H1 (cell line): Measurements from ENCODE around the gene LCN10. TPM values are rescaled to one million over a fixed set of nuclear protein-coding genes. Genes with fewer than 3 reads are reported as not detected.

Experiments
- ASH2L ChIP-seq: fragments of 200-600, 300-600 bp; sonication (generic); IDR thresholded peaks from one replicate; pipeline ENCODE4 v1.7.1; 2017; ENCODE audit warnings: low read length
- CTBP2 ChIP-seq: IDR thresholded peaks from 2 replicates; pipeline ENCODE4 v1.7.0; 2011; ENCODE audit warnings: borderline replicate concordance, mild to moderate bottlenecking, moderate library complexity, mixed read lengths, low read length; ENCODE audit not compliant: insufficient read depth, insufficient read length
- polyA plus RNA-seq, 7 experiments: library from polyadenylated mRNA; depleted of rRNA in 3 of 7; stranded (reverse) in 5 of 7; unstranded in 2 of 7; fragments of >200 nt in 5 of 7; fragments of 200-250 nt in 2 of 7; gene quantifications; 1 replicate in 5 of 7; 2 replicates in 1 of 7; 4 replicates in 1 of 7; pipeline versions ENCODE4 v1.2.1 to v1.2.3, GENCODE V29; 2011 to 2013; ENCODE audit warnings: missing spikeins in 2 of 7, mixed read lengths in 2 of 7
- total RNA-seq: library from RNA; stranded (reverse); fragmentation: NEBNext Ultra II Directional; extraction: Animal tissue kit (Norgen Biotek cat#: 25700); gene quantifications from 2 replicates; pipeline ENCODE4 v1.2.1, GENCODE V29; 2021
- TF ChIP-seq, protein P1 (sequence below): IDR thresholded peaks from 2 replicates; pipeline ENCODE4 v1.6.1; 2012; ENCODE audit warnings: inconsistent platforms

Gene LCN10
- total and polyA plus RNA-seq, 2 of the 8 experiments (the other 6 are each of a cell fraction or from before 2014, with no cell fraction given), result 2.6 to 2.8 TPM

- TF ChIP-seq, protein P1, sequence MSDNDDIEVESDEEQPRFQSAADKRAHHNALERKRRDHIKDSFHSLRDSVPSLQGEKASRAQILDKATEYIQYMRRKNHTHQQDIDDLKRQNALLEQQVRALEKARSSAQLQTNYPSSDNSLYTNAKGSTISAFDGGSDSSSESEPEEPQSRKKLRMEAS, result no peak
- no peak for TF ChIP-seq CTBP2
- TF ChIP-seq ASH2L, result no peak
These were observed 52.5 kb downstream of the LCN10 start (continued) for GRCh38 chr9:136690104-136690805.
